ENCODE data around the gene ANGEL2. TPM values are rescaled to one million over a fixed set of nuclear protein-coding genes. Genes with fewer than 3 reads are reported as not detected.
A peak's percentile ranks its signal among the peaks of the same experiment; 100 is the strongest.

Gene ANGEL2
- total RNA-seq, 1 donor = 43.6 TPM

DNA sequence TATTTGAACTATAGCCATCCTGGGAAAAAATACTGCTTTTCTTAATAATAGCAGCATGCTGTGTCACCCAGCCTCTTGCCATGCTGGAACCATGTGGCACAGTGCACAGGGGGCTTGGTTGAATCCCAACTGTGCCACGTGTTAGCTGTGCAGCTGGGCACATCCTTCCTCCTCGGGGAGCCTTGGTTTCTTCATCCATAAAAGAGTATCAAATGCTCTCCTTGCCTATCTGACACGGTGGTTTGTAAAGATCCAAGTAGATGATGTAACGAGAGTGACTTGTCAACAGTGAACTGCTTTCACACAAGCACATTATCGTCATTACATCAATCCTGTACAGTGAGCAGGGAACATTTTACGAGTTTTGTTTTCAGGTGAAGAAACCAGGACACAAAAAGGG is 41.0 kb downstream of the ANGEL2 start:
- DNase-seq (ENCODE audit: low read depth) = peak; percentile 47
- no peak overlapping the region for H3K4me3 ChIP-seq (ENCODE audit: low read depth, low read length)
- TF ChIP-seq, protein P1, sequence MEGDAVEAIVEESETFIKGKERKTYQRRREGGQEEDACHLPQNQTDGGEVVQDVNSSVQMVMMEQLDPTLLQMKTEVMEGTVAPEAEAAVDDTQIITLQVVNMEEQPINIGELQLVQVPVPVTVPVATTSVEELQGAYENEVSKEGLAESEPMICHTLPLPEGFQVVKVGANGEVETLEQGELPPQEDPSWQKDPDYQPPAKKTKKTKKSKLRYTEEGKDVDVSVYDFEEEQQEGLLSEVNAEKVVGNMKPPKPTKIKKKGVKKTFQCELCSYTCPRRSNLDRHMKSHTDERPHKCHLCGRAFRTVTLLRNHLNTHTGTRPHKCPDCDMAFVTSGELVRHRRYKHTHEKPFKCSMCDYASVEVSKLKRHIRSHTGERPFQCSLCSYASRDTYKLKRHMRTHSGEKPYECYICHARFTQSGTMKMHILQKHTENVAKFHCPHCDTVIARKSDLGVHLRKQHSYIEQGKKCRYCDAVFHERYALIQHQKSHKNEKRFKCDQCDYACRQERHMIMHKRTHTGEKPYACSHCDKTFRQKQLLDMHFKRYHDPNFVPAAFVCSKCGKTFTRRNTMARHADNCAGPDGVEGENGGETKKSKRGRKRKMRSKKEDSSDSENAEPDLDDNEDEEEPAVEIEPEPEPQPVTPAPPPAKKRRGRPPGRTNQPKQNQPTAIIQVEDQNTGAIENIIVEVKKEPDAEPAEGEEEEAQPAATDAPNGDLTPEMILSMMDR (IDR thresholded peaks at IDR 0.05; ENCODE audit: insufficient read depth, low read depth, low read length) = no peak

DNA sequence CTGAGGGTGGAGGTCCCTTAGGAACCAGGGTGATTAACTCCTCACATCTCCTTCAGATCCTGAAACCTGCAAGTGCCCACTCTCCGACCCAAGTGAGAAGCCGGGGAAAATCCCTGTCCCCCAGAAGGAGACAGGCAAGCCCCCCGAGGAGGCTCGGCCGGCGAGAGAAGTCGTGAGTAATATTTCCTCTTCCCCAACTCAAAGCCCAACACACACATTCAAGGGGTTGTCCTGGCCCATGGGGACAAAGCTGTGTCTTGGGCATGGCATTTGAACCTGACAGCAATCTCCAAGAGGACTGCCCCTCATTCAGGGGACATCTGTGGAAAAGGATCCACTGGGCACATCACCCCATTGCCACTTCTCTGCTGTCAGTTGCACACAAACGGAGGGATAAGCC is 41.8 kb downstream of the ANGEL2 start:
- no peak for DNase-seq (ENCODE audit: low read depth)
- TF ChIP-seq, protein P1 (IDR thresholded peaks at IDR 0.05; ENCODE audit: insufficient read depth, low read depth, low read length) = no peak
- H3K4me3 ChIP-seq (ENCODE audit: low read depth, low read length) = no peak overlapping the region

DNA sequence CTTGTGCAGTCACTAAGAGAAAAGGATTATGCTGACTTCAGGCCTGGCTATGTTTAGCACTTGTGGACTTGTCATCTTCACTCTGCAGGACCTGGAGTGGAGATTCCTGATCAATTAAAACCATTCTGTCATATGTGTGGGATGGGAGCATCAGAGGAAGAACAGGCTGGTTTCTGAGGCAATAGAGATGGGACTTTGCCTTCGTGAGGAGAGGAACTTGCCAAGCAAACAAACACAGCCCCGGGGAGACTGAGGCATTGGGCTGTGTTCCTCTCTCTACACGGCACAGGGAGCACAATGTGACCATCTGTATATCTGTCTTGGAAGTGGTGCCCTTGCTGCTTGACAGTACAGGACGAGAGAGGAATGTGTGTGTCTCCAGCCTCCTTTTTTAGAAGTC is 42.2 kb downstream of the ANGEL2 start:
- no peak overlapping the region for H3K4me3 ChIP-seq (ENCODE audit: low read depth, low read length)
- DNase-seq (ENCODE audit: low read depth) = no peak
- TF ChIP-seq, protein P1 (IDR thresholded peaks at IDR 0.05; ENCODE audit: insufficient read depth, low read depth, low read length) = no peak

DNA sequence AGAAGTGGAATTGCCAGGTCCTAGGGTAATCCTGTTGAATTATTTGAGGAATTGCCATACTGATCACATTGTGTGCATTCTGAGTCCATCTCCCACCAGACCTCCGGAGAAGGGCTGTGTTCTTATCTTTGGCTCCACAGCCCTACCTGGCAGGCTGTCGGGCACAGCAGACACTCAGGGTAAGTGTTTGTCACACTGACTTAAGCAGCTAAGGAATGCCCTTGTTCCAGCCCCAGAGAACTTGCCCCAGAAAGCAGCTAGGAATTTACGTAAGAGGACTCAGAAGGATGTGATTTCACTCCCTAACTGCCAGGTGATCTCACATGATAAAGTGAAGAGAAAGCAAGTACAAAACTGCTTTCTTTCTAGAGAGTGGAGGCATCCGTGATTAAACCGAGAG is 44.4 kb downstream of the ANGEL2 start:
- TF ChIP-seq, protein P1 (IDR thresholded peaks at IDR 0.05; ENCODE audit: insufficient read depth, low read depth, low read length) = no peak
- no peak overlapping the region for H3K4me3 ChIP-seq (ENCODE audit: low read depth, low read length)

DNA sequence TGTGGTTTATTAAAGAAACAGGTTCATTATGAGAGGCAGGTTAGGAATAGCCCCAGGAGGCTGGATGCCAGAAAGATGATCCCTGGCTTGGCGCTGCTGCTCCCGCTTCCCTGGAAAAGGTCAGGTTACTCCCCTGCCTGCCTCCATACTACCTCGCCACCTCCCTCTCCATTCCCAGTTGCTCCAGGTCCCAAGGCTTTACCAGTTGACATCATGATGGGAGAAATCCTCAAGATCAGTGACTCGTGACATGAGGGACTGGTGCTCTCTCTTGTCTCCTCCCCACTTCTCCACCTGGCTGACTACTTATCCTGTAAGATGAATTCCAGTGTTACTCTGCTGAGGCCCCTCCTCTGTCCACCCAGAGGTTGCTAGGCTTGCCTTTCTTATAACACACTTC is 45.6 kb downstream of the ANGEL2 start:
- no peak overlapping the region for H3K4me3 ChIP-seq (ENCODE audit: low read depth, low read length)
- no peak for DNase-seq (ENCODE audit: low read depth)
- TF ChIP-seq, protein P1 (IDR thresholded peaks at IDR 0.05; ENCODE audit: insufficient read depth, low read depth, low read length) = no peak

More for the DNA sequence above, 44.4 kb downstream of the ANGEL2 start:
- no peak for DNase-seq (ENCODE audit: low read depth)

DNA sequence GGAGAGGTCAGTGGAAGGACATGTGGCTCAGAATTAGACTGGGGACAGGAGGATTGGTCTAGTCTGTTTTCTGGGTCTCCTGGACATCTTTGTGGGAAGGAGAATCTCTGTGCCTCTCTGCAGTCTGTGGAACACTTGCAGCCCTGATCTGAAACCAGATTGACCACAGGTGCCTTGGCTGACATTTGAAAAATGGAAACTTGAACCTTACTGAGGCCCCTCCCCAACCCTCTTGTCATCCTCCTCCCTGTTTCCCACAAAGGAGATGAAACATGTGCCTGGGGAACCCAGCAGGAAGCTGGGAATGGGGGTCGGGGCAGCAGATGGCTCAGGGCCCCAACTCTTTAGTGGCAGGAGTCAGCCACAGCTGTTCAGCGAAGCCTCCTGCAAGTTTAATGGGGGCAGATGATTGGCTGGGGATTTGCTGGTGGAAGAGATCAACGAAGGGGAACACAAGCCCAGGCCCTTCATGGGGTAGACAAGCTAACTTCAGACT is 47.3 kb downstream of the ANGEL2 start:
- TF ChIP-seq, protein P1 (IDR thresholded peaks at IDR 0.05; ENCODE audit: insufficient read depth, low read depth, low read length) = no peak
- H3K4me3 ChIP-seq (ENCODE audit: low read depth, low read length) = no peak overlapping the region
- DNase-seq (ENCODE audit: low read depth) = no peak

DNA sequence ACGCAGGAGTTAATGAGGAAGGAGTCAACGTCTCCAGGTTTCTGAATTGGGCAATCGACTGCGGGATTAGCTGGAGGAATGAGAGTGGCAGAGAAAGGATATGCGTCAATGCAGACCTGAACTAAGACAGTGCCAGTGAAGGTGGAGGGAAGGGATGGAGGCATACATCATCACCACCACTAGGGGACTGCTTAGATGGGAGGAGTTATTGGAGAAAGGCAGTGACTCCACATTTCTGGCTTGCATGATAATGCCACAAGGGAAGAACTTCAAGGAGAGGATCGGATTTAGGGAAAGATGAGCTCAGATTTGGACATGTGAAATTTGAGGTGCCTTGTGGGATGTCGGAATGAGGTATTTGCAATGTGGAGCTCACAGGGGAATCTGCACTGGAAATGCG is 47.9 kb downstream of the ANGEL2 start:
- TF ChIP-seq, protein P1 (IDR thresholded peaks at IDR 0.05; ENCODE audit: insufficient read depth, low read depth, low read length) = peak; percentile 67
- DNase-seq (ENCODE audit: low read depth) = peak; percentile 30
- no peak overlapping the region for H3K4me3 ChIP-seq (ENCODE audit: low read depth, low read length)

Measured in fibroblast of villous mesenchyme (primary cell).